Testis (tissue), 3 donors: Measurements from ENCODE around the gene KANK2. TPM values are rescaled to one million over a fixed set of nuclear protein-coding genes. Genes with fewer than 3 reads are reported as not detected.
A peak's percentile ranks its signal among the peaks of the same experiment; 100 is the strongest.

Experiments
- DNase-seq: peaks from one replicate; pipeline ENCODE4 v3.0.0-alpha.2; 2019
- H3K27ac ChIP-seq, 2 donors: fragments of 200-600 bp; sonication (generic); one replicate each; pipeline ENCODE4 v1.5.1; 2019
- H3K27me3 ChIP-seq: fragments of 200-600 bp; sonication (generic); one replicate; pipeline ENCODE4 v1.5.1; 2019
- H3K36me3 ChIP-seq: fragments of 200-600 bp; sonication (generic); one replicate; pipeline ENCODE4 v1.5.1; 2017; ENCODE audit warnings: low read depth; ENCODE audit errors: missing control alignments
- H3K4me1 ChIP-seq: fragments of 200-600 bp; sonication (generic); one replicate; pipeline ENCODE4 v1.5.1; 2019
- H3K4me3 ChIP-seq, 2 donors: fragments of 200-600 bp; sonication (generic); one replicate each; pipeline ENCODE4 v1.5.1; 2017 to 2019
- H3K9me3 ChIP-seq: fragments of 200-600 bp; sonication (generic); one replicate; pipeline ENCODE4 v1.5.1; 2017
- POLR2A ChIP-seq: fragments of 450-650 bp; IDR thresholded peaks from one replicate; pipeline ENCODE4 v1.6.1; 2017; ENCODE audit warnings: antibody characterized with exemption, mild to moderate bottlenecking, moderate library complexity
- WGBS, 2 donors: methylation state at CpG; one replicate each; pipeline ENCODE4 v1.1.5; 2018; 5-methylcytosine and 5-hydroxymethylcytosine counted together
- intact Hi-C: fragments of 100-400 bp; cut with DNase I; formaldehyde crosslinking; loops from one replicate; pipeline ENCODE4 v1.15.1; 2023; ENCODE audit warnings: low total_unique reads
- polyA plus RNA-seq: library from polyadenylated mRNA; stranded (reverse); fragments of 350-450 nt; fragmentation: Illumina TruSeq; extraction: RNeasy Lipid Tissue Mini Kit (QIAGEN cat#74804); gene quantifications from one replicate; pipeline ENCODE4 v1.2.3, GENCODE V29; 2014; ENCODE audit warnings: low read depth, low replicate concordance; ENCODE audit not compliant: insufficient read depth
- total RNA-seq, 2 donors: library from RNA; depleted of rRNA; stranded (reverse); fragments of >200 nt; gene quantifications; one replicate each; pipeline ENCODE4 v1.2.3, GENCODE V29; 2016
- TF ChIP-seq, protein P1 (sequence below), 3 experiments: fragments of 450-650 bp in 2 of 3; fragments of 200-600 bp in 1 of 3; sonication (generic) in 1 of 3; IDR thresholded peaks; one replicate each; pipeline ENCODE4 v1.5.1; 2016 to 2019; ENCODE audit warnings: antibody characterized with exemption in 3 of 3, mild to moderate bottlenecking in 2 of 3, moderate library complexity in 1 of 3

KANK2 gene
- total and polyA plus RNA-seq, 3 donors from 2014 or later = 77.7 to 161 (median 98.9) TPM

GRCh38 chr19:11152318-11153062, 44.9 kb downstream of the KANK2 start:
- Histone ChIP-seq H3K9me3 (no peaks in the 10 kb centered on the region), H3K4me1 (peaks cover 26% of the 10 kb centered on the region), H3K4me3 (no peak overlapping the region), H3K36me3 (no peaks in the 10 kb centered on the region), H3K27me3 (no peaks in the 10 kb centered on the region), H3K27ac (peak overlapping the region; percentile 15 to 24)
- DNase-seq = peak; percentile 53
- WGBS, 2 donors = 62% methylated on average over 10 to 11 of the region's 11 CpGs
- intact Hi-C loops = no loop called here
- no peak for TF ChIP-seq POLR2A
- TF ChIP-seq, protein P1, sequence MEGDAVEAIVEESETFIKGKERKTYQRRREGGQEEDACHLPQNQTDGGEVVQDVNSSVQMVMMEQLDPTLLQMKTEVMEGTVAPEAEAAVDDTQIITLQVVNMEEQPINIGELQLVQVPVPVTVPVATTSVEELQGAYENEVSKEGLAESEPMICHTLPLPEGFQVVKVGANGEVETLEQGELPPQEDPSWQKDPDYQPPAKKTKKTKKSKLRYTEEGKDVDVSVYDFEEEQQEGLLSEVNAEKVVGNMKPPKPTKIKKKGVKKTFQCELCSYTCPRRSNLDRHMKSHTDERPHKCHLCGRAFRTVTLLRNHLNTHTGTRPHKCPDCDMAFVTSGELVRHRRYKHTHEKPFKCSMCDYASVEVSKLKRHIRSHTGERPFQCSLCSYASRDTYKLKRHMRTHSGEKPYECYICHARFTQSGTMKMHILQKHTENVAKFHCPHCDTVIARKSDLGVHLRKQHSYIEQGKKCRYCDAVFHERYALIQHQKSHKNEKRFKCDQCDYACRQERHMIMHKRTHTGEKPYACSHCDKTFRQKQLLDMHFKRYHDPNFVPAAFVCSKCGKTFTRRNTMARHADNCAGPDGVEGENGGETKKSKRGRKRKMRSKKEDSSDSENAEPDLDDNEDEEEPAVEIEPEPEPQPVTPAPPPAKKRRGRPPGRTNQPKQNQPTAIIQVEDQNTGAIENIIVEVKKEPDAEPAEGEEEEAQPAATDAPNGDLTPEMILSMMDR (IDR thresholded peaks at IDR 0.05) = no peak

DNA sequence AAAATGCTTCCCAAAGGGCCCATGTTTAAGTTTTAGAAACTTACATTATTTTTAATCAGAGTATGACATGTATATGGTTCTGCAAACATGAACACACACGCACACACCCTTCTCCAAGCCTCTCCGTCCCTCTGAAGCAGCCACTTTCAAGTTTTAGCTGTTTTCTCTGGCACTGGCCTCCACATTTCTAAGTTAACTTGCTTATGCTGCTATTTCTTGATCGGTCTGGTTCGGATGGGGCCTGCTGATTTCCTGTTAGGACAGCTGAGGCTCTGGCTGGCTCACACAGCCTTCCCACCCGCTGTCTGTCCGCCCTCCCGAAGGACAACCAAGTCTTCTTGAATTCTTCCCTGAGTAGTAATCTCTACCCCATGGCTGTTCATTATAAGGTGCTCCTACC, 46.2 kb downstream of the KANK2 start:
- H3K27ac ChIP-seq = peak overlapping the region in 1 of 2 donors; percentile 42
- H3K4me1 ChIP-seq = peaks cover 23% of the 10 kb centered on the region
- TF ChIP-seq, protein P1 (IDR thresholded peaks at IDR 0.05) = no peak
- no peak for TF ChIP-seq POLR2A
- 53 to 74% methylated on average over 7 of the region's 7 CpGs for WGBS, 2 donors
- intact Hi-C loops = no loop called here
- DNase-seq = peak; percentile 67
- no peaks in the 10 kb centered on the region for H3K27me3 ChIP-seq
- no peaks in the 10 kb centered on the region for H3K36me3 ChIP-seq
- no peaks in the 10 kb centered on the region for H3K9me3 ChIP-seq
- H3K4me3 ChIP-seq = no peak overlapping the region

- H3K4me3 ChIP-seq = no peak overlapping the region
- TF ChIP-seq, protein P1 (IDR thresholded peaks at IDR 0.05) = no peak
- no peak for TF ChIP-seq POLR2A
- WGBS, 2 donors = 87 to 93% methylated on average over 9 to 14 of the region's 14 CpGs
- no peaks in the 10 kb centered on the region for H3K27me3 ChIP-seq
- DNase-seq = no peak
- H3K4me1 ChIP-seq = peaks cover 19% of the 10 kb centered on the region
- intact Hi-C loops = no loop called here
- H3K27ac ChIP-seq = no peak overlapping the region
- no peaks in the 10 kb centered on the region for H3K36me3 ChIP-seq
- H3K9me3 ChIP-seq = no peaks in the 10 kb centered on the region
Observed at GRCh38 chr19:11148001-11148400, 49.3 kb downstream of the KANK2 start.

- Histone ChIP-seq H3K9me3 (no peaks in the 10 kb centered on the region), H3K27ac (no peak overlapping the region), H3K36me3 (no peaks in the 10 kb centered on the region), H3K4me1 (peaks cover 19% of the 10 kb centered on the region), H3K4me3 (no peak overlapping the region), H3K27me3 (no peaks in the 10 kb centered on the region)
- intact Hi-C loops = no loop called here
- 95 to 100% methylated on average over 3 of the region's 3 CpGs for whole genome bisulfite sequencing, 2 donors
- no peak for DNase-seq
- TF ChIP-seq, protein P1 (IDR thresholded peaks at IDR 0.05) = no peak
- no peak for TF ChIP-seq POLR2A
Observed at GRCh38 chr19:11145536-11145924, 51.8 kb downstream of the KANK2 start.
